DND-41 (cell line): ENCODE data around the gene FRMD3.

Source experiments
- CTCF ChIP-seq: IDR thresholded peaks from 2 replicates; pipeline ENCODE4 v1.5.1; 2012; ENCODE audit warnings: borderline replicate concordance, low read length, moderate library complexity, mild to moderate bottlenecking; ENCODE audit not compliant: poor library complexity, severe bottlenecking; ENCODE audit errors: extremely low read depth
- EZH2 ChIP-seq: IDR thresholded peaks from 3 replicates; pipeline ENCODE4 v1.6.1; 2012; ENCODE audit warnings: borderline replicate concordance, low read depth, mild to moderate bottlenecking, moderate library complexity, low read length, inconsistent platforms; ENCODE audit not compliant: severe bottlenecking

GRCh38 chr9:83456226-83456625 lies 82.0 kb downstream of the FRMD3 start:
- no peak for TF ChIP-seq EZH2
- no peak for TF ChIP-seq CTCF
